Cardiac septum (tissue), 1 donor: ENCODE data around the gene GALNS. TPM values are rescaled to one million over a fixed set of nuclear protein-coding genes. Genes with fewer than 3 reads are reported as not detected.
"Not testable (repeated sequence)": the region's sequence is repeated elsewhere in the genome, so short reads cannot be mapped to it uniquely, and the experiment has no call there.

ENCODE experiments used
- DNase-seq: peaks from one replicate; pipeline ENCODE4 v3.0.0-alpha.2; 2020; ENCODE audit warnings: low spot score
- intact Hi-C: fragments of 100-400 bp; cut with DNase I; formaldehyde crosslinking; loops from one replicate; pipeline ENCODE4 v1.14.0; 2022
- total RNA-seq: library from RNA; stranded (reverse); fragmentation: NEBNext Ultra II Directional; extraction: Animal tissue kit (Norgen Biotek cat#: 25700); gene quantifications from one replicate; pipeline ENCODE4 v1.2.1, GENCODE V29; 2021
- donor health status: DM: no; HTN: no; CAD: no.

Gene GALNS
- total RNA-seq, 1 donor from 2014 or later = 18.0 TPM

- intact Hi-C loops = no loop called here
- no peak for DNase-seq
These were observed 35.3 kb upstream of the GALNS start for GRCh38 chr16:88892065-88892464.

- intact Hi-C loops = no loop called here
- no peak for DNase-seq
These were observed 34.3 kb upstream of the GALNS start for GRCh38 chr16:88891083-88891482.

DNA sequence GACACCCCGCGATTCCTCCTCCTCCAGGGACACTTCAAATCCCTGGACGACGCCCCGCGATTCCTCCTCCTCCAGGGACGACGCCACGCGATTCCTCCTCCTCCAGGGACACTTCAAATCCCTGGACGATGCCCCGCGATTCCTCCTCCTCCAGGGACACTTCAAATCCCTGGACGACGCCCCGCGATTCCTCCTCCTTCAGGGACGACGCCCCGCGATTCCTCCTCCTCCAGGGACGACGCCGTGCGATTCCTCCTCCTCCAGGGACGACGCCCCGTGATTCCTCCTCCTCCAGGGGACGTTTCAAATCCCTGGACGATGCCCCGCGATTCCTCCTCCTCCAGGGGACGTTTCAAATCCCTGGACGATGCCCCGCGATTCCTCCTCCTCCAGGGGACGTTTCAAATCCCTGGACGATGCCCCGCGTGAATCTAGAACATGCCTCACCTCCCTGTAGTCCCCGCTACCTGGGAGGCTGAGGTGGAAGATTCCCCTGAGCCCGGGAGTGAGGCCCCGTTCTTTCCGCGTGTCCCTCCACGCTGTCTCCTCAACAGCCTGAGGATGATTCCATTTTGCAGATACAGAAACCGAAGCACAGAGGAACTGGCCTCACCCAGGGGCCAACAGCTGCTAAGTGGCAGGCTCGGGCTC, 33.1 kb upstream of the GALNS start:
- DNase-seq, intact Hi-C loops: not testable (repeated sequence)

GRCh38 chr16:88888461-88889387, 32.0 kb upstream of the GALNS start:
- DNase-seq = no peak
- intact Hi-C loops = no loop called here

- DNase-seq = no peak
- intact Hi-C loops = no loop called here
These were observed 31.3 kb upstream of the GALNS start for GRCh38 chr16:88888057-88888456.

- DNase-seq = peak; percentile 90
- intact Hi-C loops = loop anchor here (1.0 to 2.0 kb wide), 2 partner anchors 34 to 52 kb away; no protein-coding TSS in a partner anchor
These were observed 30.2 kb upstream of the GALNS start for GRCh38 chr16:88886845-88887521.

DNA sequence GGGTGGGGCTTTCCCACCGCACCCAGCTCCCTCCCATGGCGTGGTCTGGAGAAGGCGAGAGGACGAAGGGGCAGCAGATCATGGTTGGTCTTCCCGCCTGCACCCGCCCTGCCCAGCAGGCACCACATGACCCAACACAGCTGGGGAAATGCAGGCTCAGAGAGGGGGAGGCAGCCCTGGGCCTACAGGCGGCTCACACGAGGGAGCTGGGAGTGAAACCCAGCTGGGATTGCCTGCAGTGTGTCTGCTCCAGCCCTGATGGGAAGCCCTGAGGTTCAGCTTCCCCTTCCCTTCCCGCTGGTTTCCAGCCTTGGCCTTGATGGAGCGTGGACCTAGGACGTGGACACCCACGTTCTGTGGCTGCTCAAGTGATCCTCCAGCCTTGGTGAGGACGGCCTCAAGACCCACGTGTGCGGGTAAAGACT, 29.7 kb upstream of the GALNS start:
- intact Hi-C loops = loop anchor here (1.0 to 2.0 kb wide), 2 partner anchors 34 to 53 kb away; no protein-coding TSS in a partner anchor
- DNase-seq = no peak

GRCh38 chr16:88885693-88886280, 29.0 kb upstream of the GALNS start:
- intact Hi-C loops = loop anchor here (1.0 to 2.0 kb wide), 2 partner anchors 35 to 54 kb away; no protein-coding TSS in a partner anchor
- no peak for DNase-seq

GRCh38 chr16:88884569-88885271, 28.0 kb upstream of the GALNS start:
- DNase-seq = no peak
- intact Hi-C loops = no loop called here

DNA sequence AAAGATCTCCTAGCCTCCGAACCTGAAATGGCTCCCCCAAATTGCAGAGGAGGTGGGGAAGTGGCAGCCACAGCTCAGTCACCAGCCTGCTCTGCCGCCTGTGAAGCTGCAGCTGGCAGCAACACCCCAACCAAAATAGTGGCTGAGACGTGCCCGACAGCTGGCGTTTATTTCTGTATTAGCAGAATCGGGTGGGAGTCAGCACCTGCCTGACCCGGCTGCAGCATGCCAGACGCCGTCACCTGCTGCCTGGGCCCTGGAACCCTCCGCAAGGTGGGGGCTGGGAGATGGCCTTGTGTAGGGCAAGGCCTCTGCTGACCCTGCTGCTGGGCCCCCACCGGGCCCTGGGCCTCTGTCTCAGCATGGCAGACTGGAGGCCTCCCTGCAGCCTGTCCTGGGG, 27.2 kb upstream of the GALNS start:
- intact Hi-C loops = no loop called here

GRCh38 chr16:88883117-88883895, 26.6 kb upstream of the GALNS start:
- no peak for DNase-seq
- intact Hi-C loops = no loop called here

More for the DNA sequence above, 27.2 kb upstream of the GALNS start:
- DNase-seq = no peak

DNA sequence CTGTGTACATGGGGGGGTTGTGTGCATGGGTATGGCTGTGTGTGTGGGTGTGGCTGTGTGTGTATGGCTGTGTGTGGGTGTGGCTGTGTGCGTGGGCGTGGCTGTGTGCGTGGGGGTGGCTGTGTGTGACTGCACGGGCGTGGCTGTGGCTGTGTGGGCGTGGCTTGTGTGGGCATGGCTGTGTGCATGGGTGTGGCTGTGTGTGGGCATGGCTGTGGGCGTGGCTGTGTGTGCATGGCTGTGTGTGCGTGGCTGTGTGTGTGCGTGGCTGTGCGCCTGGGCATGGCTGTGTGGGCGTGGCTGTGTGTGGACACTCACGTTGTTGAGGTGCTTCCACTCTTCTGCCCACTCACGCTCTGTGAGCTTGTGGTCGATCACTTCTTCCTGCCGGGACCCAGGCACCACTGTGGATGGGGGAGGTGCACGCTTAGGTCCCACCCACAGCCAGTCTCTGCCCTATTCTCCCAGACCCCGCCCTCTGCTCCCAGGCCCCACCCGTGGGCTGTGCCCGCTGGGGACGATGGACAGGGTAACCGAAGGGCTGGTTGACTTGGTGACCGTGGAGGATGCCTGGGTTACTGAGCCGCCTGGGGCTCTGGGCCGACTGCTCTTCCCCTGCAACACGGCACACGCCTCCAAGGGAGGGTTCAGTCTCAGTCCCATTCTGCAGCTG, 25.7 kb upstream of the GALNS start:
- intact Hi-C loops = no loop called here
- no peak for DNase-seq

DNA sequence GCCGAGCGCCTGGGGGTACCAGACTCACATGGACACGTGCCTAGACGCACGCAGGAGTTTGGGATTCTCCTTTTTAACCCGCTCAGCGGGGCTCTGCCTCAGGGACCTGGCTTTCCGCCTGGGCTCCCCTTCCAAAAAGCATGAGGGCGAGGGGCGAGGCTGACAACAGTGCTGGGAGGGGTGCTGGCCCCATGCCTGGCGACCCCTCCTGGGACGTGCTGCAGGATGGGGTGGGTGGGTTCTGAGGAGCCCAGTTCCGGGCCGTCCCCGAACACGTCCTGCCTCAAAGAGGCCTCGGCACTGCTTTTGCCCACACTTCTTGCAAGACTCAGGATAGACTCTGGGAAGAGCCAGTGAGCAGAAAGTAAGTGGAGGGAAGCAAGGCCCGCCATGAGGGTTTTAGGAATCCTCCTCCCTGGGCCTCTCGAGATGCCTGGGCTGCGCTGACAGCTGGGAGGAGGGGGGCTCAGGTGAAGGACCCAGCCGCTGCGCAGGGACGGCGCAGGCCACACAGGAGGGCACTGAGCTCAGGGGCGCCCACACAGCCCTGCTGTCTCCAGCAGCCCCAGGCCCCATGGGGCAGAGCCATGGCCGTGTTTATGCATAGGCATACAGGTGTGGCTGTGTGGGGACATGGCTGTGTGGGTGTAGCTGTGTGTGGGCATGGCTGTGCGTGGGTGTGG, 25.1 kb upstream of the GALNS start:
- intact Hi-C loops = no loop called here
- DNase-seq = no peak

DNA sequence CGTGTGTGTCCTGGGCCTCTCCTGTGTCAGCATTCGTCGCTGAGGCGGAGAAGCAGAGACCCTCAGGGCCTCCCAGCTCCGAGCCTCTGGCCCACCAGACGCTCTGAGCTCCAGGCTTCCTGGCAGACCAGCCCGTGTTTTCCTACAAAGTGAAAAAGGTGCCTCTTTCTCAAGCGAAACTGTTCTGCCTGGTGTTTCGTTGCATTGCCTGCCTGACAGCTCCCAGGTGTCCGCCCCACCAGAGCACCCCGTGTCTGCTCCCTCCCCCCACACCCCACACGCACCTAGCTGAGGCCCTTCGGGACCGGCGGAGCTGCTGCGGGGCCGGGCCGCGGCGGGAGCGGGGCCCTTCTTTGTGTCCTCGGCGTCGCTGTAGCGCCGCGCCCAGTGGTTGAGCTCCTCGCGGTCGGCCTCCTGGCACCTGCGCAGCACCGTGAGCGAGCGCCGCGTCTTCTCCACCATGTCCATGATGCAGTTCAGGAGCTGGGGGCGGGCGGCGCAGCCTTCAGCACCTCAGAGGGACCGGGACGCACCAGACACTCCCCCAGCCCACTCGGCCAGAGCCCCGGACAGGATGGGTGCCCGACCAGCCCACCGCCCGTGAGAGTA, 24.4 kb upstream of the GALNS start:
- intact Hi-C loops = no loop called here
- no peak for DNase-seq

DNA sequence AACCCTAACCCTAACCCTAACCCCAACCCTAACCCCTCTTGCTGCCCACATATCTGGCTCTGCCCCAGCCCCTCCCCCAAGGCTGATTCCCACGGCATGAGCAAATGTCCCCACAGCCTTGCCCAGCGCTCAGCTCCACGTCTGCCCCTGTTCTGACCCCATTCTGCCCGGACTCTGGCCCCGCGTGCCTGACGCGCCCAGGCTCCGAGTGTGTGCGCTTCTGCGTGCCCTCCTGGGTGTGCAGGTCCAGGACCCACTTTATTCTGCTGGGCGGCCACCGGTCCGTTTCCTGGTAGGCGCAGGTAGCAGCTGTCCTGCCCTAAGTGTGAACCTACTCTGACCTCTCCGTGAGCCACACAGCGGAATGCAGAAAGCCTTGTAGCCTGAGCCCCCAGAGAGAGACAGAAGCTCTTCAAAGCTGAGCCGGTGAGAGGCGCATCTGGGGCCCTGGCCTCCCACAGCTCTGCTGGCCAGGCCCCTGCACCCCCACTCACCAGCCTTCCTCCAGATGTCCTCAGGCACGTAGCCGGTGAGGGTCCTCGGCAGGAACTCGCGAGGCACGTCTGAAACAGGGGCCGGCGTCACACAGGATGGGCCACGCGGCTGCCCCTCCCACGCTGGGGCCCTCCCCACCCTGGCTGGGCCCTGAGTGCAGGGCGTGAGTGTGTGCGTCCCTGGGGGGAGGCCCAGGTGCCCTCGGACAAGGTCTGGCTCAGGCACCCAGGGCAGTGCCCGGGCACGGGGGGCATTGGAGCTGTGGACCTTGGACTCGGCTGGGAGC, 23.7 kb upstream of the GALNS start:
- DNase-seq = no peak
- intact Hi-C loops = no loop called here

GRCh38 chr16:88879788-88880055, 23.0 kb upstream of the GALNS start:
- intact Hi-C loops = no loop called here
- DNase-seq = no peak
